NCI-H187 (cell line): Measurements from ENCODE around the gene SPATA31D1.
"Not testable (repeated sequence)": the region's sequence is repeated elsewhere in the genome, so short reads cannot be mapped to it uniquely, and the experiment has no call there.

Experiments used
- DNase-seq, 2 experiments: peaks; one replicate each; lab custom pipeline; 2025; lab: John Stamatoyannopoulos, UW

The SPATA31D1 gene

DNA sequence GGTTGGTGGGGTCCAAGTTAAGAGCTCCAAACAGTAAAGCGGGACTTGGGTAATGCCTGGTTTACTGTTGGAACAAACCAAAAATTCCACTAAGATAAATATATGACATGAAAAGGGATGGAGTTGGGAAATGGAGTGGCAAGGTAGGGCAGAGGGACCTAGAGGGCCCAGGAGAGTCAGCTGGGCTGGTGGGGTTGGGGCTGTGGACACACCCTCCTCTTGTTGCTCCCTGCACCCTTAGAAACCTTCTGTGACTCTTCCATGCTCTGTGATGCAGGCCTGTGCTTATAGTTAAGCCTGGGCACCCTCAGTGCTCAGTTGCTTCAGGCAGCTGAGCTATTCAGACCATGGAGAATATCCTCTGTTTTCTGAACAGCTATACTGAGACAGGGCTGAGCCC, at the start of gene SPATA31D1:
SPATA31D1 (plus strand) TSS at position 301 of the 400 bp plus-strand sequence; CDS start at position 348, 47 bp downstream.
- not testable (repeated sequence) for DNase-seq

GRCh38 chr9:81943393-81943792, 45.2 kb upstream of the SPATA31D1 start, which contains the start of gene SPATA31D3:
TSS of gene SPATA31D3 (plus strand) at chr9:81943500. CDS start at chr9:81943586, 86 bp downstream.
- DNase-seq, result not testable (repeated sequence)

GRCh38 chr9:81948650-81949049, 39.9 kb upstream of the SPATA31D1 start:
- not testable (repeated sequence) for DNase-seq

DNA sequence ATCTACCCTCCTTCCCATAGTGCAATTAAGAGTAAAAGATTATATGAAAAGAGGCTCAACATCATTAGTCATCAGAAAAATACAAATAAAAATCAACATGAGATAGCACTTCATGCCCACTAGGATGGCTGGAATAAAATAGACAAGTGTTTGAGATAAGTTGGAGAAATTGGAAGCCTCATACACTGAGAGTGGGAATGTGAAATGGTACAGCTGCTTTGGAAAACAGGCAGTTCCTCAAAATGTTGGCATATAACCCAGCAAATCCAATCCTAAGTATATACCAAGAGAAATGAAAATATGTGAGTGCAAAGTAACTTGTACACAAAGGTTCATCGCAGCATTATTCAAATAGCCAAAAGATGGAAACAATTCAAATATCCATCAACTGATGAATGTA, 35.5 kb upstream of the SPATA31D1 start:
- DNase-seq, result no peak

GRCh38 chr9:81955625-81956024, 32.9 kb upstream of the SPATA31D1 start:
- DNase-seq, result no peak

DNA sequence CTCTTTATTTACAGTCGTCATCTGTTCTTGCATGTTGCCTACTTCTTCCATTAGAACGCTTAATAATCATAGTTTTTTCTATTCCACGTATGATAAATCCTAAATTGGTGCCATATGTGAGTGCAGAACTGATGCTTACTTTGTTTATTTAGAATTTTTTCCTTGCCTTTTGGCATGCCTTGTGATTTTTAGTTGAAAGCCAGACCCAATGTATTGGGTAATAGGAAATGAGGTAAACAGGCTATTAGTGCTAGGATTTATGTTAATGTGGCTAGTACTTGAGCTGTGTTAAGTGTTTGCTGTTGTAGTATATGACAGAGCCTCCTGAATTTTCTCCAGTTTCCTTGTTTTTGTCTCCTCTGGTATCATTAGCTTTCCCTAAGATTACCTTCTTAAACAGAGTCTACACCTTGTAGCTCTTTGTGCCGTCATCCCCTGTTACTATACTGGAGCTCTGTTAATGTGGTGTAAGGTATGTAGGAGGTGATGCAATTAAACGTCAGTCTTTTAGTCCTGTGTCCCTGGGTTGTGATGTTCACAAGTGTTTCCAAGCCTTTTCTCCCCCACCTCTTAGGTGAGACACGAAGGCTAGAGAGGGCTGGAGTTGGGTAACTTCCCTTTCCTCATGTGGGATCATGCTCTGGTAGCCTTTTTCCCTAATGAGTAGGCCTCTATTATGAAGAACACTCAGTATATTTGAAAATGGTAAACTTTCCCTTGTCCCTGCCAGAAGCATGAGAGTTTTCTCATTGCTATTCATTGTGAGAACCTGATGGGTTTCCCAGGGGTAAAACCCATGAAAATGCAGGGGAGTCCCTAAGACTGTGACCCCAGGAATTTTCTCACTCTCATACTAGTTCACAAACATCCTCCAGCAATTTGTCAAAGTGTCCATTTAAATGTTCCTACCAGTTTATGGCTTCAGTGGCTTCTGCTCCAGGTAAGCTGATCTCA, 24.1 kb upstream of the SPATA31D1 start:
- no peak for DNase-seq

DNA sequence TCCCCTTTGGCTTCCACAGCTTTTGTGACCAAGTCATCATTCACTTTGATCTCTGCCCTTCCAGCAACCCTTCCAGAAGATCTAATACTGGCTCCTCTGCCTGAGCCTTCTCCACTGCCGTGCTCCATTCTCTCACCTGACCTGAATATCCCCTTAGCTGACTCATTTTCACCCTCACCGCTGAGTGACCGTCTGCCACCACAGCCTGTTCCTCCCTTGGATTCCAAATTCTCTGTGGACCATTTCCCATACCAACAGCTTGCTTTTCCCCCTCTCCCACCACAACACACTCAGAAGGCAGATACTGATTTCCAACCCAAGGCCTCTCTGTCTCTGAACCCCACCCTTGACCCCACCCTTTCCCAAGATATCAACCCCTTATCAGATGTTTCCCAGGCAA, 20.5 kb upstream of the SPATA31D1 start:
- DNase-seq, result no peak

- DNase-seq, result no peak
Observed at GRCh38 chr9:81969971-81970370, 18.6 kb upstream of the SPATA31D1 start.

DNA sequence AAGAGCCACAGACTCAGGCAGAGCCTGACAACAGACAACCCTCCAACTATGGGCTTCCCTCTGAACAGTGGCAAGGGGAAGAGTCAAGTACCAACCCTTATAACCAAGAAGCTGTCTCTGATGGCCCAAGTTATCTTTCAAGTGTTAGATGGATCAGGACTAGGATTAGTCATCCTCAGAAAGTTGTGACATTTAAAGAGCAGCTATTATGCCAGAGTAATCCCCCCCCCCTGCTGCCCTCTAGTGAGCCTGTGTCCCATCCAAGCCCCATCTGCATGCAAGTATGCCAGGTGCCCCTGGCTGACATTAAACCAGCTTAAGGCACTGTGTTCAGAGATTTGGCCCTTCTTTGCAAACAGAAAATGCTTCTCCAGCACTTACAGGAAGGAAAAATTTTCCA, 16.8 kb upstream of the SPATA31D1 start:
- DNase-seq, result no peak

DNA sequence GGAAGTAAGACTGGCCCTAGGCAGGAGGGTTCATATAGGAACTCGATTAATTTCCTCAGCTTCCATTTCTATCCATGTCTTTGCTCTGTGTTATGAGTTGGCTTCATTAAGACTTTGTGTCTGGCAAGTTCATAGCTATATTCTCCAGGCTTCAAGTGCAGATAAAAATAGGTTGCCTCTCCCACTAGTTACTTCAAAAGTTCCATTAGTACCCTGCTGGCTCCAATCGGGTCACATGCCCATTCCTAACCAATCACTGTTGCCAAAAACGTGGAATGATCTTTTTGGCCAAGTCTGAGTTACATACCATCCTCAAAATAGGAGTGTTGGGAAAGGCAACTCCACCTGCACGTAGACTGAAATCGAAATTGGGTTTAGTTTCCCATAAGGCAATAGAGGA, 13.8 kb upstream of the SPATA31D1 start:
- no peak for DNase-seq

- DNase-seq, result no peak
Observed at GRCh38 chr9:81976351-81976750, 12.2 kb upstream of the SPATA31D1 start.

GRCh38 chr9:81979196-81979595, 9.4 kb upstream of the SPATA31D1 start:
- no peak for DNase-seq

DNA sequence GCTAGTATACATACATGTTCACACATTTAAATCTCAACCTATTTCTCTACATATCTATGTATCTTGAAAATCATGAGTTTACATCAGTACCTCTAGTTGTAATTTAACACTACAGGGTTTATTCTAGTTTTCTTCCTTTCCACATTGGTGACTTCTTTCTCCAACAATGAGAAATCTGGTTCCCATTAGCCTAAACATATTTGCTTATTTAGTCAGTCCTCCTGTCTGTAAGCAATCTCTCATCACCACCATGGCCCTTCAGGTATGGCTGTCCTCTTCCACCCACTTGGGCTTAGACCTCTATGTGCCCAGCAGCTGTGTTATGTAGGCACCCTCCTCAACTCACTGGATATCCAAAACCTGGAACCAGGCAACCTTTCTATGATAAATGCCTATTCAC, 8.0 kb upstream of the SPATA31D1 start:
- DNase-seq, result no peak

- DNase-seq, result no peak
Observed at GRCh38 chr9:81981883-81982282, 6.7 kb upstream of the SPATA31D1 start.

GRCh38 chr9:81984928-81985327, 3.6 kb upstream of the SPATA31D1 start:
- no peak for DNase-seq

GRCh38 chr9:81986051-81986450, 2.5 kb upstream of the SPATA31D1 start:
- DNase-seq, result no peak

DNA sequence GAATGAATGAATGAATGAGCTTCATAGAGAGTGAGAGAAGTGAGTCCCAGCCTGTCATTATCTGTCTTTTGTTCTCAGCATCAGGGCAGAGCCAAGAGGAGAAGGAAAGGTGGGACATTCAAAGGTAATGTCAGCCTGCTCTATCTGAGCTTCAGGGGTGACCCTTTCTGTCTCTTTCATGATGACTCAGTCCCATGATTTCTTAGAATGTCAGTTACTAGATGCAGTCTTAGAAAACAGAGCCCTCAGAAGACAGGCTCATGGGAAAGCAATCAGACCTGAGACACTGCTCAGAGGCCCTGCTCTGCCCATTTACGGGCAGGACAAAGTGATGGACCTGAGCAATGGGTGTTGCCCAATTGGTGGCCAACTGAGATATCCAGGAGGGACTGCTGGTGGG, 1.1 kb downstream of the SPATA31D1 start:
- DNase-seq, result no peak

GRCh38 chr9:81993656-81994055, 5.1 kb downstream of the SPATA31D1 start:
- no peak for DNase-seq

GRCh38 chr9:81999806-82000205, 11.2 kb downstream of the SPATA31D1 start:
- DNase-seq, result no peak

GRCh38 chr9:82010711-82011110, 22.1 kb downstream of the SPATA31D1 start:
- no peak for DNase-seq

GRCh38 chr9:82011133-82011532, 22.6 kb downstream of the SPATA31D1 start:
- DNase-seq, result no peak

DNA sequence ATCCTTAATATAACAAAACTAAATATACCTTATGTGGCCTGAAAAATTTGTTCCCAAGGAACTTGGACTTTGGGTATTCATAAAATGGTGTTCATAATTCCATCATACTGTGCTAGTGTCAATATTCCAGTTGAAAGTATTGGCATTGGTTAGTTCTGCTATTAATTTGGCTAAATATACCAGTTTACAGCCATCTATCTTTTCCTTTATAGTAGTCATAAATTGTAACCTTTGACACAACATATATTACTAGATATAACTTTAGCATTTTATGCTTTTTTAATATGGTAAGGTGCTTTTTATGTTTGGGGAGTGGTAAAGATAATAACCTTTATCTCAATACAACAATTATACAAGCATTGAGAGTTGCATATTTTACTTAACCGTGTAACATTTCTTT, 23.7 kb downstream of the SPATA31D1 start:
- no peak for DNase-seq

GRCh38 chr9:82020331-82020730, 31.8 kb downstream of the SPATA31D1 start:
- no peak for DNase-seq

- DNase-seq, result no peak
Observed at GRCh38 chr9:82021198-82021597, 32.6 kb downstream of the SPATA31D1 start.
